ENCODE results near the gene IMMP1L.

DNA sequence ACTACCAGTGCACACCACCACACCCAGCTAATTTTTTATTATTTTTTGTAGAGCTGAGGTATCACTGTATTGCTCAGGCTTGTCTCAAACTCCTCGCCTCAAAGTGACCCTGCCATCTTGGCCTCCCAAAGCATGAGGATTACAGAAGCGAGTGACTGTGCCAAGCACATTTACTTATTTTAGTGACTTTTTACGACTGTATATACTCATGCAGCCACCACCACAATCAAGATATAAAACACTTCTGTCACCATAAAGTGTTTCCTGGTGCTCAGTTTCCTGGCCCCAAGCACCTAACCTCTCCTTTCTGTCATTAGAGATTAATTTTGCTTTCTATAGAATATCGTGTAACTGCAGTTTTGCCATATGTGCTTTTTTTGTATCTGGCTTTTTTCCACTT lies 26.1 kb upstream of the IMMP1L start:
- TF ChIP-seq CTCF (IDR thresholded peaks at IDR 0.05; ENCODE audit: insufficient read depth, low read length) = no peak
- no peak for TF ChIP-seq POLR2AphosphoS5 (IDR thresholded peaks at IDR 0.05; ENCODE audit: low read depth)
